ENCODE measurements around the gene NUDT13. TPM values are rescaled to one million over a fixed set of nuclear protein-coding genes. Genes with fewer than 3 reads are reported as not detected.

NUDT13 gene
- total RNA-seq, 2 experiments from 2014 or later = 1.6 to 2.2 TPM

Other genes starting within 250 kb of the NUDT13 start
- not detected for gene OIT3, start 216.7 kb upstream of the NUDT13 start, total RNA-seq
- not detected for gene PLA2G12B, start 155.6 kb upstream of the NUDT13 start, total RNA-seq
- gene P4HA1, start 13.6 kb upstream of the NUDT13 start, total RNA-seq = 10 to 100 TPM; 51.8 to 58.5 TPM
- gene ECD, start 57.6 kb downstream of the NUDT13 start, total RNA-seq = 10 to 100 TPM; 41.0 to 50.7 TPM
- gene FAM149B1, start 57.7 kb downstream of the NUDT13 start, total RNA-seq = 10 to 100 TPM; 16.0 to 18.6 TPM
- 10 to 100 TPM; 36.9 to 45.4 TPM for gene DNAJC9, start 136.8 kb downstream of the NUDT13 start, total RNA-seq
- gene MRPS16, start 142.2 kb downstream of the NUDT13 start, total RNA-seq = 100 to 1,000 TPM; 123 to 138 TPM
- gene CFAP70, start 248.4 kb downstream of the NUDT13 start, total RNA-seq = under 1 TPM; 0.58 to 0.71 TPM